Osteocyte (in vitro differentiated cells): ENCODE data around the gene CCDC59. TPM values are rescaled to one million over a fixed set of nuclear protein-coding genes. Genes with fewer than 3 reads are reported as not detected.
A peak's percentile ranks its signal among the peaks of the same experiment; 100 is the strongest.

Experiments
- DNase-seq: peaks from one replicate; pipeline ENCODE4 v3.0.0; 2021; ENCODE audit warnings: mixed read lengths; ENCODE audit not compliant: unreplicated experiment; ENCODE audit errors: extremely low spot score
- H3K27ac Mint-ChIP-seq: one replicate; pipeline ENCODE4 v1.8.0; 2021; ENCODE audit warnings: mild to moderate bottlenecking, mixed read lengths; ENCODE audit not compliant: unreplicated experiment
- H3K27me3 Mint-ChIP-seq: one replicate; pipeline ENCODE4 v1.8.0; 2021; ENCODE audit warnings: mixed read lengths; ENCODE audit not compliant: unreplicated experiment
- H3K36me3 Mint-ChIP-seq: one replicate; pipeline ENCODE4 v1.8.0; 2021; ENCODE audit warnings: mixed read lengths; ENCODE audit not compliant: unreplicated experiment
- H3K4me1 Mint-ChIP-seq: one replicate; pipeline ENCODE4 v1.8.0; 2021; ENCODE audit warnings: mixed read lengths; ENCODE audit not compliant: unreplicated experiment
- H3K4me3 Mint-ChIP-seq: one replicate; pipeline ENCODE4 v1.8.0; 2021; ENCODE audit warnings: mild to moderate bottlenecking, moderate library complexity, mixed read lengths; ENCODE audit not compliant: unreplicated experiment
- H3K9me3 Mint-ChIP-seq: one replicate; pipeline ENCODE4 v1.8.0; 2021; ENCODE audit warnings: mixed read lengths; ENCODE audit not compliant: unreplicated experiment
- long read RNA-seq: library from polyadenylated mRNA; unstranded; transcript quantifications from one replicate; pipeline ENCODE4 v2.0.0, GENCODE V29; 2021
- total RNA-seq: library from RNA; stranded (reverse); gene quantifications from 2 replicates; pipeline ENCODE4 v1.2.1, GENCODE V29; 2021
- TF ChIP-seq, protein P1 (sequence below): fragments of 200-600 bp; sonication (generic); IDR thresholded peaks from 2 replicates; pipeline ENCODE4 v1.5.0; 2021; ENCODE audit warnings: antibody characterized with exemption, mild to moderate bottlenecking, moderate library complexity

CCDC59 gene, protein sequence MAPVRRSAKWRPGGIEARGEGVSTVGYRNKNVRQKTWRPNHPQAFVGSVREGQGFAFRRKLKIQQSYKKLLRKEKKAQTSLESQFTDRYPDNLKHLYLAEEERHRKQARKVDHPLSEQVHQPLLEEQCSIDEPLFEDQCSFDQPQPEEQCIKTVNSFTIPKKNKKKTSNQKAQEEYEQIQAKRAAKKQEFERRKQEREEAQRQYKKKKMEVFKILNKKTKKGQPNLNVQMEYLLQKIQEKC
- total RNA-seq = 32.1 and 33.2 TPM in 2 replicates
- long read RNA-seq, partial matches to known transcripts = 1 of 13 reads
- long read RNA-seq, other reads (novel, unspliced or antisense) = 2 of 13 reads

DNA sequence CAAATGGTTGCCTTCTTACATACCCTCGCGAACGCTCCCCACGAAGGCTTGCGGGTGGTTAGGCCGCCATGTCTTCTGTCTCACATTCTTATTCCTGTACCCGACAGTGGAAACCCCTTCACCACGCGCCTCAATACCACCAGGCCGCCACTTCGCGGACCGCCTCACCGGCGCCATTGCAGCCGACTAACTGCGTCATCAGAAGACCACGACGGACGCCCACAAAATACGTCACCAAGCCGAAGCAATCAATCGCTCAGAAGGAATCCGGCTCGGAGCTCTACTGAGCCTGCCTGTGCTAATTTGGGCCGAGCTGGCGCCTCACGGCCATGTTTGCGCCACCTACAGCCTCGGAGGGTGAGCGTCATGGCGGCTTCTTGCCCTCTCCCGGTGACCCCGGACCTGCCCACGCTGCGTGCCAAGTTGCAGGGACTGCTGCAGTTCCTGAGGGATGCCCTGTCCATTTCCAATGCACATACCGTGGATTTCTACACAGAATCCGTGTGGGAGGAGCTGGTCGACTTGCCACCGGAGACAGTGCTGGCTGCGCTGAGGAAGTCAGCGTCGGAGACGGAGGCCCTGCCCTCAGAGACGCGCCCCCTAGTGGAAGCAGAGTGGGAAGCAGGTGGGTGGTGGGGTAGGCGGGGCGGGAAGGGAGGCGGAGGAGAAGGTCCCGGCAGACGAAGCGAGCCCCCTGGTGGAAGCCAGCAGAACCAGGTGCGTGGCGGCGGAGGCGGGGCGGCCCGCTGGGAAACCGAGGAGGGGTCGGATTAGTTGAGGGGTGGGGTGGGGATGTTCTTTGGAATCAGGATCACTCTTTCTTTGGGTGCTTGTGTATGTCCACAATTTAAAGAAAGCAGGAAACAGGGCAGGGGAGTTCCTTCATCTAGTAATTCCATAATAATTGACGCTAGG lies at the start of gene CCDC59, which contains the start of gene METTL25:
TSS of gene CCDC59 (minus strand) at position 188 of the 915 bp plus-strand sequence. CDS start at position 177, 11 bp downstream.
TSS of gene METTL25 (plus strand) at position 330 of the 915 bp plus-strand sequence. CDS start at position 367, 37 bp downstream.
- Mint-ChIP-seq H3K4me3 (peak within 1 kb of the TSS; percentile 99), H3K36me3 (peaks cover 17% of the 10 kb centered on the region), H3K9me3 (no peaks in the 10 kb centered on the region), H3K4me1 (peaks cover 30% of the 10 kb centered on the region), H3K27ac (peak within 1 kb of the TSS; percentile 99), H3K27me3 (no peaks in the 10 kb centered on the region)
- peak; percentile 99 for DNase-seq
- TF ChIP-seq, protein P1, sequence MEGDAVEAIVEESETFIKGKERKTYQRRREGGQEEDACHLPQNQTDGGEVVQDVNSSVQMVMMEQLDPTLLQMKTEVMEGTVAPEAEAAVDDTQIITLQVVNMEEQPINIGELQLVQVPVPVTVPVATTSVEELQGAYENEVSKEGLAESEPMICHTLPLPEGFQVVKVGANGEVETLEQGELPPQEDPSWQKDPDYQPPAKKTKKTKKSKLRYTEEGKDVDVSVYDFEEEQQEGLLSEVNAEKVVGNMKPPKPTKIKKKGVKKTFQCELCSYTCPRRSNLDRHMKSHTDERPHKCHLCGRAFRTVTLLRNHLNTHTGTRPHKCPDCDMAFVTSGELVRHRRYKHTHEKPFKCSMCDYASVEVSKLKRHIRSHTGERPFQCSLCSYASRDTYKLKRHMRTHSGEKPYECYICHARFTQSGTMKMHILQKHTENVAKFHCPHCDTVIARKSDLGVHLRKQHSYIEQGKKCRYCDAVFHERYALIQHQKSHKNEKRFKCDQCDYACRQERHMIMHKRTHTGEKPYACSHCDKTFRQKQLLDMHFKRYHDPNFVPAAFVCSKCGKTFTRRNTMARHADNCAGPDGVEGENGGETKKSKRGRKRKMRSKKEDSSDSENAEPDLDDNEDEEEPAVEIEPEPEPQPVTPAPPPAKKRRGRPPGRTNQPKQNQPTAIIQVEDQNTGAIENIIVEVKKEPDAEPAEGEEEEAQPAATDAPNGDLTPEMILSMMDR = peak; percentile 94

DNA sequence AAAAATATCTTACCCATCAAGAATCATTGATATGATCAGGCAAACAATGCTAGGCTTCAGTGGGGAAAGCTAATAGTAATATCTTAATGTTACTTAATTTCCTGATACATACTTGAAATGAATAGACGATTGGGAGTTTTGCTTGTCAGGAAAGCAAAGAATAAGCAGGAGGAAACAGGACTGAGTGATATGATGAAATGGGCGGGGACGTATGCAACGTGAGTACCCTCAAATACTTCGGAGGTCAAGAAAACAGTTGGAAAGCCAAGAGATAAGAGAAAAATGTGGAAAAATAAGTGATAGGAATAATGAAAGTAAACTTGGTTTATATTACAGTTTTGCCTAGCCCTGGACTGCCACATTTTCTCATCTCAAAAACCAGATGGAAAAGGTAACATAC lies 49.3 kb upstream of the CCDC59 start:
- no peak for DNase-seq
- H3K27ac Mint-ChIP-seq = no peak overlapping the region
- H3K36me3 Mint-ChIP-seq = peaks cover 8% of the 10 kb centered on the region
- no peaks in the 10 kb centered on the region for H3K9me3 Mint-ChIP-seq
- no peaks in the 10 kb centered on the region for H3K27me3 Mint-ChIP-seq
- TF ChIP-seq, protein P1 = no peak
- no peak overlapping the region for H3K4me3 Mint-ChIP-seq
- H3K4me1 Mint-ChIP-seq = no peaks in the 10 kb centered on the region

DNA sequence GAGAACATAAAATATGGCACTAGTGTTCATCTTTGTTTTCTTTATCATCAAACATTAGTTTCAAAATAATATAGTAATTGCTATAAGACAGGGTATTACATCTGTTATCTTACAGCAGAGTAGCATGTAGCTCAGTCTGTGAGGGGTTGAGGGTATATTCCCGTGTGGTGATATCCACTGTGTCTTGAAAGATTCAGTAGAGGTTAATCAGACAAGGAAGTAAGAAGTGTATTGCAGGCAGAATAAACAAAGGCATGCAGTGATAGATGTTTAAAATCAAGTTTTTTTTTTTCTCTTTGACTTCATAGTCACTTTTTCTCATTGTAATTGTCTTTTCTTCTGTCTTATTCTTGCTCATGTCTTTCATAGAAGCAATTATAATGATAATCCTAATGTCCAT lies 48.5 kb upstream of the CCDC59 start:
- no peak overlapping the region for H3K27ac Mint-ChIP-seq
- H3K36me3 Mint-ChIP-seq = peaks cover 8% of the 10 kb centered on the region
- H3K9me3 Mint-ChIP-seq = no peaks in the 10 kb centered on the region
- TF ChIP-seq, protein P1 = no peak
- DNase-seq = no peak
- no peak overlapping the region for H3K4me3 Mint-ChIP-seq
- no peaks in the 10 kb centered on the region for H3K4me1 Mint-ChIP-seq
- no peaks in the 10 kb centered on the region for H3K27me3 Mint-ChIP-seq

DNA sequence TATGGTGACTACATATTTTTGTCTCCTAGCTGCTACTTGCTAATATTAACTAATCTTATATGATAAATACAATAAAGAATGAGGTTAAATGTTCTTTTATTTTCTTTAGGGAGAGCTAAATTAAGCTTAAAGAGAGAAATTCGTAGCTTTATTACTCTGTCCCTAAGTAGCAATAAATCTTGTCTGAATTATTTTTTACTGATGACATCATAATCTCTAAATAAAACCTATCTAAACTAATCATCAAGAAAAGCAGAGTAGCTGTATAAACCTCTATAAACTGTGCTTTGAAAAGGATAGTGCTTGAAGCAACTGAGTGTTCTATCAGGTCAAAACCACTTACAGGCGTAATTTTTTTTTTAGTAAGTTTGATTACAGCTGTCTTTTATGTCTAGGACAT lies 42.6 kb upstream of the CCDC59 start:
- Mint-ChIP-seq H3K4me3 (no peak overlapping the region), H3K27ac (no peak overlapping the region), H3K4me1 (no peaks in the 10 kb centered on the region), H3K36me3 (peaks cover 8% of the 10 kb centered on the region), H3K9me3 (no peaks in the 10 kb centered on the region), H3K27me3 (no peaks in the 10 kb centered on the region)
- TF ChIP-seq, protein P1 = no peak
- DNase-seq = no peak

DNA sequence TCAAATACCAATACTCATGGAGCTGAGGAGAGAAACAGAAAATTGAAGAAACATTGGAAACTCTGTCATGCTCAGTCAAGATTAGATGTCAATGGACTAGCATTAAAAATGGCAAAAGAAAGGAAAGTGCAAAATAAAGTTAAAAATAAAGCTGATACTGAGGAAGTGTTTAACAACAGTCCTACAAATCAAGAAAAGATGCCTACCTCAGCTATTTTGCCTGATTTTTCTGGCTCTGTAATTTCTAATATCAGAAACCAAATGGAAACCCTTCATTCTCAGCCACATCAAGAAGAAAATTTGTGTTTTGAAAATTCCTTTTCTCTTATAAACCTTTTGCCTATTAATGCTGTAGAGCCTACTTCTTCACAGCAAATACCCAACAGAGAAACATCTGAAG lies 40.7 kb upstream of the CCDC59 start:
- Mint-ChIP-seq H3K36me3 (peaks cover 11% of the 10 kb centered on the region), H3K4me3 (no peak overlapping the region), H3K27me3 (no peaks in the 10 kb centered on the region), H3K9me3 (no peaks in the 10 kb centered on the region), H3K4me1 (no peaks in the 10 kb centered on the region), H3K27ac (no peak overlapping the region)
- no peak for DNase-seq
- TF ChIP-seq, protein P1 = no peak
